GM18505 (cell line): ENCODE data around the gene CRNKL1.

Source experiments
- ATAC-seq: cut with Tn5 transposase; IDR thresholded peaks from one replicate; pipeline ENCODE4 v1.9.1; 2021; ENCODE audit not compliant: unreplicated experiment
- POLR2A ChIP-seq: IDR thresholded peaks from 4 replicates; pipeline ENCODE4 v1.6.1; 2011; ENCODE audit warnings: borderline replicate concordance; ENCODE audit not compliant: insufficient read depth, insufficient read length; ENCODE audit errors: extremely low read depth

The CRNKL1 gene

DNA sequence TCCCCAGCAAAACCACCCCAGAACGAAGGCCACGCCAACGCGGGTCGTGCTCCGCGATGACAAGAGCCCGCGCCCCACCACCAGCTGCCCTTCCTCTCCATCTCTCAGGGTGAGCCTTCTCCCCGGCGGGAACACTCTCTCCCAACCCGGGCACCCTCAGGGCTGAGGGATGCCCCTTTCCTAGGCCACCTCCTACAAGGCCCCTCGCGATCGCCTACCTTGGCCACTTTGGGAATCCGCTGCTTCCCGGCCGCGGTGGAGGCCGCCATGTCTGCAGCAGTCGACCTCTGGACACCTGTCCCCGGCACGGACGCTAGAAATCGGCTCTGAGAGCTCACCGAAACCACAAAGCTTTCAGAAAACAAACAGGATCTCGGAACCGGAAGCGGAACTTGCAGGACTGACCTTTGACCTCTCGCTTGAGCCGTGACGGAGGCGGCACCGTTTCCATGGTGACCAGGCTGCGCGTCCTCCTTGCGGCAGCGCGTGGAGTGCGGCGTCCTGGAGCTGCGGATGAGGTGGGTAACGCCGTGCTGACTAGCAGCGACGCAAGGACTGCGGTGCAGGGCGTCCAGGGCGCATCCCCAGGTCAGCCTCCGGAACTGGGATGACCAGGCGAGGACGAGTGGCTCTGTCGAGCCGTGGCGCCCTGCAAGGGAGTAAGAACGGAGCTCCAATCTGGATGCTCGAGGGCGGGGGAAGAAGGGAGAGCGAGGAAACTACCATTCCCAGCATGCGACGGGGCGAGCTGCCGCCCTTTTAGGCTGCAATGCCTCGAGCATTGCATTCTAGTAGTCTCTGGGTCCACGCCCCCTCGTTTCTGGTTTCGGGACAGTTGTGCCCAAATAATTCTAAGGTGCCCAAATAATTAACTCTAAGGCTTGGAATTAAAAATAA lies at the start of gene CRNKL1, which contains the start of gene CFAP61:
Gene CRNKL1 (minus strand): TSS at position 393 of the 897 bp plus-strand sequence. CDS start 124 bp downstream, at position 269.
Gene CFAP61 (plus strand): TSS at position 459 of the 897 bp plus-strand sequence. CDS start 4,122 bp downstream, outside the sequence.
- TF ChIP-seq POLR2A, result peak; percentile 83
- ATAC-seq, result peak; percentile 95

DNA sequence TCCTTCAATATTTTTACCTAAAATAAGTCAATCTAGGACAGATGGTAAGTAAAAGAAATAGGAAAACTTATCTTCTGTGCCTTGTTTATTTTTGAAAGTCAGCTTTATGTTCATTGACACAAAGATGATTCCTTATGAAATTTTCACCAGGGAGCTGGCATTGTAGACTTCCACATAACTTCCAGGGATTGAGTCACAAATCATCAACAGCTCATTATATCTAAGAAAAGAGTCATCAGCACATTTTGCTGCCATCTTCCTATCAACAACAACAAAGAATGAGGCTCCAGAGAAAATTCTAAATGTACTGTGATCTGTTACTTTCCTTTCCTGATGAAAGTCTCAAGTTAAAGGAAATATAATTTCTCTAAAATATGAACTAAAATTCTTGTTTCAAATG lies 48.6 kb upstream of the CRNKL1 start:
- no peak for TF ChIP-seq POLR2A

GRCh38 chr20:20096421-20096820 lies 44.2 kb upstream of the CRNKL1 start:
- no peak for ATAC-seq

More for the DNA sequence above, 48.6 kb upstream of the CRNKL1 start:
- no peak for ATAC-seq

GRCh38 chr20:20095114-20095872 lies 43.0 kb upstream of the CRNKL1 start:
- ATAC-seq, result no peak
- TF ChIP-seq POLR2A, result no peak

More at GRCh38 chr20:20096421-20096820, 44.2 kb upstream of the CRNKL1 start:
- no peak for TF ChIP-seq POLR2A

- no peak for TF ChIP-seq POLR2A
- ATAC-seq, result no peak
These were observed 42.1 kb upstream of the CRNKL1 start for GRCh38 chr20:20094410-20094809.

- TF ChIP-seq POLR2A, result no peak
- ATAC-seq, result no peak
These were observed 40.6 kb upstream of the CRNKL1 start for GRCh38 chr20:20092827-20093226.

- no peak for TF ChIP-seq POLR2A
- ATAC-seq, result no peak
These were observed 37.7 kb upstream of the CRNKL1 start for GRCh38 chr20:20089939-20090338.

GRCh38 chr20:20089018-20089417 lies 36.8 kb upstream of the CRNKL1 start:
- TF ChIP-seq POLR2A, result no peak
- no peak for ATAC-seq

DNA sequence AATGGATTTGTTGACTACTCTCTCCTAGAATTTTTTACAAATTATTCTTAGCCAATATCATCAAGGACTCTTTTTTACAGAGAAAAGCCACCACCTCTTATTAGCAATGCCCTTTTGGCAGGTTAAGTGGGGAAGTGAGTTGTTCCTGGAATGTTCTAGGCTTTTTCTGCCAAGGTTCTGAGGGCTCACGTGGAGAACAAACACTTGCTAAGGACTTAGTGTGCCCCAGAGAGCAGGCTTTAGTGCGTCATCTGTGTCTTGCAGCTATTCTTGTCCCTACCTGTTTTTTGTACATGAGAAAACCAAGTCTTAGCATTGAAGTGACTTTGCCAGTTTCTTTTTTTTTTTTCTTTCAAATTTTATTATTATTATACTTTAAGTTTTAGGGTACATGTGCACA lies 33.5 kb upstream of the CRNKL1 start:
- ATAC-seq, result no peak
- no peak for TF ChIP-seq POLR2A

DNA sequence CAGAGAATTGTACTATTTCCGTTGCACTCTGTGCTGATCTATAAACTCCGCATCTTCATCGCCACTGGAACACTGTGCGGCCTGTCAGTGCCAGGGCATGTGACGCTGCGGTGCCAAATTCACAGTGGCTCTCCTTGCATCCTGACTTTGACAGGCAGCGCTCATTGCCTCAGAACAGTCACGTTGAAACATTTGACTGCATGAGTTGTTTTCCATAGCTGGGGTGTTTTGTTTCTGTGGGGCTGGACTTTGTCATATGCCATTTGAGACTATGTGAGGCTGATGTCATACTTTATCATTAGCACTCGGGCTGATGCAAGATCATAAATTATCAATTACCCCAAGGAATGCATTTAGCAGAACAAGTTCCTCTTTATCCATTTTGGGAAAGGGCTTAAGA lies 32.8 kb upstream of the CRNKL1 start:
- no peak for TF ChIP-seq POLR2A
- ATAC-seq, result no peak

DNA sequence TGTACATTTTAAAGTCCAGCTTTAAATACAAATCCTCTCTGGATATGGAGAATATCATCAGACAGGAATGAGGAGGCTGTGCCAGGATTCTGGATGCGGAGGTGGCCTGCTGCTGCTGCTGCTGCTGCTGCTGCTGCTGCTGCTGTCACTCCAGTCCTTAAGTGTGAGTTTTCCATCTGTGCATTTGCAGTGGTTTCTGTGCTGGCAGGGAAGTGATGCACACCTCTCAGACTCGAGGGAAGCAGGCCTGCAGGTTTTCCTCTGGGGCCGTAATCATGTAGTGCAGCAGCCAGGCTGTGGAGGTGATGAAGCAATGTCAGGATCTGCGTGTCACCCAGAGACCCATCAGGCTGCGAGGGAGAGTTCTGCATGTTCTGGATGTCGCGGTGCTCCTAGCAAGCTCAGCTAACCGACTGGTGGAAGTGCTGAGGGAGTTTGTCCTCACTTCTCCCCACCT lies 32.1 kb upstream of the CRNKL1 start:
- ATAC-seq, result no peak
- no peak for TF ChIP-seq POLR2A

DNA sequence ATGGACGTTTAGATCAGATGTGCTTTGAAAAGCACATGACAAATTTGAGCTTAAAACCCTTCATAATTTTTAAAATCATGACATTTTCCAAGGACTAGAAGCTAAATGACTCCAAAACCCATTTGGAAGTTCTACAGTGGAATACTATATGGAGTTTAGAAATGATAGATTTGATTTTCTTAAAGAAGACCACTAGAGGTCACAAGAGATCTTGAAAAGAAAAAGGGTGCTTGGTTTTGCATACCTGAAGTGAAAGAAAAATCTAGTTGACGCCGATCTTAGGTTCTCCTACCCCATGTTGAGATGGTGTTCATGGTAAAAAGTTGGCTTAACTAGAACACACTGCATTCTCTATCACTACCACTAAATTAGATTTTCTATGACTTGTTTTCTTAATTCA lies 31.5 kb upstream of the CRNKL1 start:
- TF ChIP-seq POLR2A, result no peak
- ATAC-seq, result no peak

DNA sequence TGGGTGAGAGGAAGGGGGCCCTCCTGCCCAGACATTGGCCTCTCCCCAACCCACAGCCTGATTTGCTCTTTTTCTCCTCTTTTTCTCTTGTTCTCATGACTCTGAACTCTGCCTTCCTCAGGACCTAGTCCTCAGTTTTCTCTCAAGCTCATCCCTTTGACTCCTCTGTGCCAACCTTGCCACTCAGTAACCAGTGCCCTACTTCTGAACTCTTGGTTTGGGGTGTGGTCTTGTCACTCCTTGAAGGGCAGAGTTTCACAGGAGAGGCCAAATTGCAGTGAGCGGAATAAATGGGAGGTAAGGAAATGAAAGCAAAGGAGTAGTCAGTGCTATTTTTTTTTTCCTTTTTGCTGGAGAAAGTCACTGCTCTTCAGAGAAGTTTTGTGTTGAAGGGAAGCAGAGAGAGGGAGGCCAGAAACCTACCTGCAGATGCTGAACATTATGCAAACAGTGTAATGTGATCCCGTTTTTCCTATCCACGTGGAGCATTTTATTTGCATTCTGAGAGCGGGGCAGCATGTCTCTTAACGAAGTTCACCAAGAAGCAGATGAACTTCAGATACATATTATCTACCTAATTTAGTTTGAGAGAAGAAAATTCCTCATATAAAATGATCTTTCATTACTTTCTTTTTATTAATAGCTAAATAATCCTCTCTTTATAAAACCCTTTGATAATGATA lies 27.0 kb upstream of the CRNKL1 start:
- ATAC-seq, result no peak

More for the DNA sequence above, 27.0 kb upstream of the CRNKL1 start:
- TF ChIP-seq POLR2A, result no peak
